HCT116 (cell line): ENCODE measurements around the gene PAEP.

Experiments
- CTCF ChIP-seq, 3 experiments: fragments of 200-600 bp in 1 of 3; sonication (generic) in 1 of 3; IDR thresholded peaks in 2 of 3; conservative IDR thresholded peaks in 1 of 3; 2 replicates each; pipeline ENCODE4 v1.5.1; 2012 to 2017; ENCODE audit warnings: low read depth in 2 of 3, low read length in 2 of 3, antibody characterized with exemption in 1 of 3, borderline replicate concordance in 1 of 3, control low read depth in 1 of 3, mild to moderate bottlenecking in 1 of 3, mixed read lengths in 1 of 3, mixed run types in 1 of 3, moderate library complexity in 1 of 3; ENCODE audit not compliant: insufficient read depth in 1 of 3
- RAD21 ChIP-seq: IDR thresholded peaks from 2 replicates; pipeline ENCODE4 v1.6.1; 2012; ENCODE audit warnings: low read depth, mild to moderate bottlenecking

GRCh38 chr9:135521608-135522095, 39.9 kb upstream of the PAEP start:
- TF ChIP-seq RAD21 (no peak), CTCF (IDR thresholded peaks at IDR 0.05 in 2 of 3, conservative IDR thresholded peaks at IDR 0.05 in 1 of 3; ENCODE audit: borderline replicate concordance in 1 of 3, insufficient read depth in 1 of 3, low read depth in 2 of 3, low read length in 2 of 3) (no peak)
